Upper lobe of left lung (tissue), 6 donors: ENCODE data around the gene NBL1. TPM values are rescaled to one million over a fixed set of nuclear protein-coding genes. Genes with fewer than 3 reads are reported as not detected.

Experiments
- ATAC-seq, 2 donors: fragments of 200-7000 bp; cut with Tn5 transposase; one replicate each; pipeline ENCODE4 v1.9.1; 2022; ENCODE audit warnings: mild to moderate bottlenecking in 2 of 2, moderate library complexity in 2 of 2; ENCODE audit not compliant: low FRiP score in 2 of 2
- DNase-seq, 2 donors: peaks; one replicate each; pipeline ENCODE4 v3.0.0-alpha.2; 2019 to 2020
- H3K27ac ChIP-seq, 4 donors: fragments of 200-600 bp; sonication (generic); one replicate each; pipeline ENCODE4 v1.5.1; 2016 to 2019
- H3K27me3 ChIP-seq, 4 donors: fragments of 200-600 bp; sonication (generic); one replicate each; pipeline ENCODE4 v1.5.1; 2017 to 2019
- H3K36me3 ChIP-seq, 4 donors: fragments of 200-600 bp; sonication (generic); one replicate each; pipeline ENCODE4 v1.5.1; 2016 to 2019
- H3K4me1 ChIP-seq, 4 donors: fragments of 200-600 bp; sonication (generic); one replicate each; pipeline ENCODE4 v1.5.1; 2018 to 2019
- H3K4me3 ChIP-seq, 4 donors: fragments of 200-600 bp; sonication (generic); one replicate each; pipeline ENCODE4 v1.5.1; 2017 to 2019; ENCODE audit warnings: mild to moderate bottlenecking in 2 of 4, moderate library complexity in 1 of 4
- H3K9me3 ChIP-seq, 4 donors: fragments of 200-600 bp; sonication (generic); one replicate each; pipeline ENCODE4 v1.5.1; 2018 to 2019
- CTCF ChIP-seq, 6 experiments: fragments of 450-650 bp in 4 of 6; fragments of 200-600 bp in 2 of 6; sonication (generic) in 2 of 6; IDR thresholded peaks; one replicate each; pipeline ENCODE4 v1.5.1; 2016 to 2019; ENCODE audit warnings: antibody characterized with exemption in 6 of 6
- EP300 ChIP-seq, 4 donors: sonication (generic); formaldehyde crosslinking; IDR thresholded peaks; one replicate each; pipeline ENCODE4 v1.5.1; 2017; ENCODE audit warnings: antibody characterized with exemption in 4 of 4, control low read depth in 2 of 4
- POLR2A ChIP-seq, 4 donors: fragments of 450-650 bp; IDR thresholded peaks; one replicate each; pipeline ENCODE4 v1.5.1; 2016 to 2017; ENCODE audit warnings: antibody characterized with exemption in 4 of 4, mild to moderate bottlenecking in 2 of 4
- POLR2AphosphoS5 ChIP-seq, 2 donors: sonication (generic); formaldehyde crosslinking; IDR thresholded peaks; one replicate each; pipeline ENCODE4 v1.5.1; 2017; ENCODE audit warnings: antibody characterized with exemption in 2 of 2
- WGBS, 2 donors: methylation state at CpG; one replicate each; pipeline ENCODE4 v1.1.5; 2017 to 2018; 5-methylcytosine and 5-hydroxymethylcytosine counted together
- total RNA-seq, 6 donors: library from RNA; depleted of rRNA in 4 of 6; stranded (reverse); fragments of >200 nt in 4 of 6; gene quantifications; one replicate each; pipeline versions ENCODE4 v1.1.0 to v1.2.1, GENCODE V29; 2016 to 2021
- donor health status: DM: no; HTN: no; CAD: no; lungs with moderate emphysema.
- donor health status: DM: no; HTN: yes; CAD: no; lungs with severe emphysema.

NBL1 gene
- total RNA-seq, 6 donors from 2014 or later: 40.9 to 190 (median 105) TPM

DNA sequence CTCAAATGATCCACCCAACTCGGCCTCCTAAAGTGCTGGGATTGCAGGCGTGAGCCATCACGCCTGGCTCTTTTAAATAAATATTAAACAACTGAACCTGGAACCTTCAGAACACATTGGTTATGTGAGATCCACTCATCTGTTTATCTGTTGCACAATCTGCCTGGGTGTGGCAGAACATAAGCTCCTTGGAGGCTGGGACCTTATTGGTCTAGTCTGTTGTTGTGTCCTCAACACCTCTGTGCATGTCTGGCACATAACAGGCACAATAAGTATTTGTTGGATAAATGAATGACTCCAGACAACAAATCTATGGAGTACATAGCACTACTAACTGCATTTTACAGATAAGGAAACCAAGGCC is 4.1 kb upstream of the NBL1 start:
- Histone ChIP-seq H3K4me3 (no peak overlapping the region), H3K4me1 (peaks cover 4 to 22% (median 14%) of the 10 kb centered on the region in 4 donors), H3K27ac (no peak overlapping the region), H3K27me3 (peaks cover 0 to 13% (median 6%) of the 10 kb centered on the region in 4 donors), H3K36me3 (no peaks in the 10 kb centered on the region), H3K9me3 (no peaks in the 10 kb centered on the region)
- DNase-seq (no peak), ATAC-seq (no peak)
- 61 to 62% methylated on average over 3 of the region's 3 CpGs for WGBS, 2 donors
- no peak for TF ChIP-seq CTCF (IDR thresholded peaks at IDR 0.05)
- TF ChIP-seq POLR2AphosphoS5 (IDR thresholded peaks at IDR 0.05): no peak
- TF ChIP-seq EP300 (IDR thresholded peaks at IDR 0.05): no peak
- no peak for TF ChIP-seq POLR2A (IDR thresholded peaks at IDR 0.05)

GRCh38 chr1:19640363-19641316 is 3.5 kb upstream of the NBL1 start:
- H3K9me3 ChIP-seq: no peaks in the 10 kb centered on the region
- peak overlapping the region in 1 of 4 donors; percentile 34 for H3K27ac ChIP-seq
- 48 to 52% methylated on average over 13 of the region's 14 CpGs for WGBS, 2 donors
- peaks cover 0 to 18% (median 6%) of the 10 kb centered on the region in 4 donors for H3K27me3 ChIP-seq
- ATAC-seq (peak in 1 of 2 donors; percentile 31), DNase-seq (peak in 1 of 2 donors; percentile 69)
- peaks cover 7 to 29% (median 19%) of the 10 kb centered on the region in 4 donors for H3K4me1 ChIP-seq
- TF ChIP-seq POLR2AphosphoS5 (IDR thresholded peaks at IDR 0.05): no peak
- TF ChIP-seq CTCF (IDR thresholded peaks at IDR 0.05): peak in 1 of 6 experiments; percentile 17
- no peak overlapping the region for H3K4me3 ChIP-seq
- no peaks in the 10 kb centered on the region for H3K36me3 ChIP-seq

DNA sequence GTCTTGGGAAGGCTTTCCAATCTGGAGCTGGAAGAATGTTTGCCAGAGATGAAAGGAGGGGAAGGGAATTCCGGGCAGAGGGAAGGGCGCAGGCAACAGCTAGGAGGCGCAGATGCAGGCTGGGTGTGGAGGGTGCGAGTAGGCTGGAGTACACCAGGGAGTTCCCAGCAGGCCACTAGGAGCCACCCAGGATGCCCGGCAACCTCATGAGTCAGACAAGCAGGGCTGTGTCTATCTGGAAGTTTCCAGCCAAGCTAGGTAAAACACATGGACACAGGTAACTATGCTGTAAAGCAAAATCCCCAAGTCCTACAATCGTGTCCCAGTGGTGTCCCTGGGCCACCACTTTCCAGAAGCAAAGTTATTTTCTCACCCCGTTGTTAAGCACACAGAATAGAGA is 990 bp upstream of the NBL1 start:
- Histone ChIP-seq H3K9me3 (no peaks in the 10 kb centered on the region), H3K4me1 (peaks cover 7 to 29% (median 19%) of the 10 kb centered on the region in 4 donors), H3K36me3 (no peaks in the 10 kb centered on the region), H3K27me3 (peaks cover 0 to 18% (median 6%) of the 10 kb centered on the region in 4 donors), H3K27ac (peak overlapping the region; percentile 70 to 91 (median 89)), H3K4me3 (peak overlapping the region in 2 of 4 donors; percentile 68 to 76)
- WGBS, 2 donors: 53 to 54% methylated on average over 7 of the region's 7 CpGs
- no peak for DNase-seq
- ATAC-seq: no peak
- TF ChIP-seq POLR2AphosphoS5 (IDR thresholded peaks at IDR 0.05): no peak
- no peak for TF ChIP-seq EP300 (IDR thresholded peaks at IDR 0.05)
- TF ChIP-seq CTCF (IDR thresholded peaks at IDR 0.05): no peak
- TF ChIP-seq POLR2A (IDR thresholded peaks at IDR 0.05): no peak

GRCh38 chr1:19644395-19644680 is 227 bp downstream of the NBL1 start:
- H3K27ac ChIP-seq: peak overlapping the region; percentile 82 to 90 (median 88)
- 3% methylated on average over 6 of the region's 51 CpGs; no CpG with 5 or more reads in 1 of the 2 donors for WGBS, 2 donors
- DNase-seq: no peak
- H3K4me1 ChIP-seq: peaks cover 13 to 34% (median 21%) of the 10 kb centered on the region in 4 donors
- ATAC-seq: no peak
- TF ChIP-seq CTCF (IDR thresholded peaks at IDR 0.05) (no peak), POLR2A (IDR thresholded peaks at IDR 0.05) (no peak), EP300 (IDR thresholded peaks at IDR 0.05) (no peak), POLR2AphosphoS5 (IDR thresholded peaks at IDR 0.05) (no peak)
- H3K27me3 ChIP-seq: peaks cover 0 to 18% (median 6%) of the 10 kb centered on the region in 4 donors
- H3K36me3 ChIP-seq: no peaks in the 10 kb centered on the region
- no peaks in the 10 kb centered on the region for H3K9me3 ChIP-seq
- H3K4me3 ChIP-seq: peak overlapping the region; percentile 40 to 76 (median 64)
